DMS114 treated with DMSO at 0.1 percent for 48 hours (cell line): ENCODE results near the gene USH1G.
"Not testable (repeated sequence)": the region's sequence is repeated elsewhere in the genome, so short reads cannot be mapped to it uniquely, and the experiment has no call there.

Source experiments
- DNase-seq: peaks from one replicate; lab custom pipeline; 2025; ENCODE audit not compliant: unreplicated experiment; lab: John Stamatoyannopoulos, UW

Gene USH1G

GRCh38 chr17:74935585-74936469 lies 12.8 kb upstream of the USH1G start, which contains the start of gene OTOP3:
OTOP3 (plus strand) TSS chr17:74935898; CDS start chr17:74935922, 24 bp downstream.
- DNase-seq: no peak

DNA sequence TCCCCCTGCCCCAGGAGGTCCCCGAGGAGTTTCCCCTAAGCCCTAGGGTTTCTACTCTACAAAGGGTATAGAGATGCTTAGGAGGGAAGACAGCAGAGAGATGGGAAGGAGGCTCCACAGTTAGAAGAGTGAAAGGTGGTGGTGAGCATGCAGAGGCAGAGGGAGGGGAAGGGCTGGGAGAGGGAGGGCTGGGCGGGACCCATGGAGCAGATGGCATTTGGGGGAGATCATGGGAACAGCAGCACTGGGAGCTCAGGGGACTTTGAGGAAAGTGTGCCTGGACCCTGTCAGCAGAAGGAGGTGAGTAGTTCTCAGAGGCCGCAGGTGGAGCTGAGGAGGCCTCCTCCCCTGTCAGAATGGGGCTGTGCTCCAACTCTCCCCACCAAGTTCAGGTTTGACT lies 12.0 kb upstream of the USH1G start:
- DNase-seq: no peak

- DNase-seq: no peak
Measured at GRCh38 chr17:74930535-74931036, 7.5 kb upstream of the USH1G start.

DNA sequence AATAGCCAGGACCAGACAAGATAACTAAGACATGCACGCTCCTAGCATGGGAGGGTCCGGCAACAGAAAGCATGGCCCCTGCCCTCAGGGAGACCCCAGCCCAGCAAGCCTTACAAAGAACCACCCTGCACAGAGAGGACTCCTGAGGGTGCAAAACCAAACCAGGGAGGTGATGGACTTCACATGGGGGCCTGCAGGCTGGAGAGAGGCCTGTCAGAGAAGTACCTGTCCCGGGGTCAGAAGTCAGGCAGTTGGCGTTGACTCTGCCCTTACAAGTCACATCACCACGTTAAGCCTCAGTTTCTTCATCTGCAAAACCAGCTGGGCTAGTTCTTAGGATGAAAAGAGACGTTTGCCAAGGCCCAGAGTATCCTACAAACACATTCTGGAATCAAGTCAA lies 5.7 kb upstream of the USH1G start:
- DNase-seq: no peak

DNA sequence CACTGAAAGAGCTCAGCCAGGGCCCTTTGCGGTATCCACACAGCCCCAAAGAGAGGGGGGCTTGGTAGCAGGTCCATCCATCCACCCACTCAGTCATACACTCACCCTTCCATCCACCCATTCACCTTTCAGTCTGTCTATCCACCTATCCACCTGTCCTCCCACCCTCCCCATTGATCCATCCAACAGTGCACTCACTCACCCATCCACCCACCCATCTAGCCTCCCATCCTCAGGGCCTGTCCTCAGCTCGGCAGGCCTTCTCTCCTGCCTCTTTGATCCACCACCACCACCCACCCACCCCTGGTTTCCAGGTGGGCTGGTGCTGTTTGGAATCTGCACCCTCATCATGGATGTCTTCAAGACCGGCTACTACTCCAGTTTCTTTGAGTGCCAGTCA lies 2.2 kb upstream of the USH1G start:
- no peak for DNase-seq

DNA sequence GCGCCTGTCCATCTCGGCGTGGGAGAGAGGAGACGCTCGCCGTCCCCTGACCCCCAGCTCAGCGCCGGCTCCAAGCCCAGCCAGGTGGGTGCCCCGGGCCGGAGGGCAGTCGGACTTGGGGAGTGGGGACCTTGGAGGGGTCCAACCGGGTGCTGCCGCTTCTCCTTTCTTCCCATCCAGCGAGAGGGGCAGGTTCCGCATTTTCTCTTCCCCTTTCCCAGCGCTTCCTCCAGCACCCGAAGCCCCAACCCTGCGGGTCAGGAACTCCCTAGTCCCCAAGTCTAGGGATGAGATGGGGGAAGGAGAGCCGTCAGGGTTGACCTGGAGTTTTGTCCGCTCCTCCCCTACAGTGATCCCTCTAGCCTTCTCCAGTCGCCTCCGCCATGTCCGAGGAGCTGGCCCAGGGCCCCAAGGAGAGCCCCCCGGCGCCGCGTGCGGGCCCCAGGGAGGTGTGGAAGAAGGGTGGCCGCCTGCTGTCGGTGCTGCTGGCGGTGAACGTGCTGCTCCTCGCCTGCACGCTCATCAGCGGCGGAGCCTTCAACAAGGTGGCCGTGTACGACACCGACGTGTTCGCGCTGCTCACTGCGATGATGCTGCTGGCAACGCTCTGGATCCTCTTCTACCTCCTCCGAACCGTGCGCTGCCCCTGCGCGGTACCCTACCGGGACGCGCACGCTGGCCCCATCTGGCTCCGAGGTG lies 1.3 kb upstream of the USH1G start, which contains the start of gene OTOP2:
OTOP2 (plus strand) TSS at position 24 of the 699 bp plus-strand sequence; CDS start at position 384, 360 bp downstream.
- no peak for DNase-seq

- DNase-seq: no peak
Measured at GRCh38 chr17:74923538-74924249, 639 bp upstream of the USH1G start.

GRCh38 chr17:74922172-74922571 lies 883 bp downstream of the USH1G start:
- no peak for DNase-seq

DNA sequence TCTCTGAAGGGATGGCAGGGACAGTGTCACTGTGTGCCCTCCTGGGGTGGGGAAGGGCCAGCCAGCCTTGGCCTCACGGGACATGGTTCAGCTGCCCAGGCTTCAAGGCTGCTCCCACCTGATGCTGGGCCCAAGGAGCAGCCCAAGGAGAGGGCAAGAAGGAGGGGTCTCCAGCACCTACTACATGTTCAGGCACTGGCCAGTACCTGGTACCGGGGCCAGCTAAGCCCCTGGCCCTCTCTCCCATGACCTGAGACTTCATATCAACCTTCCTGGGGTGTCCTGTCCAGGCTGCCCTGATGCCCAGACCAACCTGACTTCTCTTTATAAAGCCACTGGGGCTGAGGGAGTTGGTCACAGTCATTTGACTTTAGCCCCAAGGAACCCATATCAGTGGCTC lies 1.3 kb downstream of the USH1G start:
- no peak for DNase-seq

- DNase-seq: no peak
Measured at GRCh38 chr17:74921026-74921681, 1.9 kb downstream of the USH1G start.

- no peak for DNase-seq
Measured at GRCh38 chr17:74920642-74921025, 2.4 kb downstream of the USH1G start.

- no peak for DNase-seq
Measured at GRCh38 chr17:74920306-74920620, 2.8 kb downstream of the USH1G start.

DNA sequence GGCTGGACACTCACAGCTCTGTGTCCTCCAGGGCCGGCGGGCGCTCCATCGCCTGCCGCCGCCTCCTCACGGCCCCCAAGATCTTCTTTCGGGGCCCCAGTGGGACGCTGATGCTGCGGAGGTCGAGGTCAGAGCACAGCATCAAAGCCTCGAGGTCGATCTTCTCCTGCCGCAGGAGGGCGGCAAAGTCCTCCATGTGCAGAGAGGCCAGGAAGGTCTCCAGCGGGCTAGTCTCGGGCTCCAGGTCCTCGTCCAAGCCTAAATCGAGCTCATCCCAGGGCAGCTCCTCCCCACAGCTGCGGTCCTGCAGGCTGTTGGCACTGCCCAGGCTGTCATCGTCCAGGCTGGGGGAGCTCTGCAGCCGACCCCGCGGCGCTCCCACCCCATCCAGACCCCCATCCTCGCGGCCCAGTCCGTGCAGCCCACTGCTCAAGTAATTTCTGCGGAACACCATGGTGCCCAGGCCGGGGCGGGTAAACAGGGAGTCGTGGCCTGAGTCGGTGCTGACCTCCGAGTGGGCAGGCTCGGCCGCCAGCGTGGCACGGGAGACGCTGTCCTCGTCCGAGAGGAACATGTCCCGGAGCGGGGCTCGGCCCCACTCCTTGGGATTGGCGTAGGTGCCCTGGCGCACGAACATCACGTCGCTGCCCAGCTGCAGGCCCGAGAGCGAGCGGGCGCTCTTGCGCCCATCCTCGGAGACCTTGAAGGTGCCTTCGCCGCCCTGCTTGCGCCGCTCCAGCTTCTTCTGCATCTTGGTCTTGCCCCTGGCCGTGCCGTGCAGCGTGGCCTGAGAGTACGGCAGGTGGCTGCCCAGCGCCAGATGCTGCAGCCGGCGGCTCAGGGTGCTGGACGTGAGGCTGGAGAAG lies 3.4 kb downstream of the USH1G start:
- DNase-seq: no peak

GRCh38 chr17:74918906-74919305 lies 4.1 kb downstream of the USH1G start:
- no peak for DNase-seq

DNA sequence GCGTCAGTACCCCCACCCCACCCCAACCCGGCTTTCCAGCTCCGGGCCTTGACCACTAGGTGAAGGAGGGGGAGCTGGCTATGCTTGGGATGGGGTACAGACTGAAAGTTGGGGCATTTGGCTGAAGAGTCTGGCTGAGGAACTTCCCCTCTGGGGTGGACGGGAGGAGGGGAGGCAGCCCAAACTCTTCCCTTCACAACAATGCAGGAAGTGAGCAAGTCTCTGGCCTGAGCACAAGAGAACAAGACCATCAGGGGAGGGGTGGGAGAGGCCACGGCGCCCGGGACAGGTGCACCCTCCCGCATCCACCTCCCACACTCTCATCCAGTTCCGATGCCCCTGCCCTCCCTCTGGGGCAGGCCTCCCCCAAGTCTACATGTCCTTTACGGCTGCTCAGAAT lies 5.6 kb downstream of the USH1G start:
- no peak for DNase-seq

GRCh38 chr17:74916851-74917199 lies 6.2 kb downstream of the USH1G start:
- DNase-seq: no peak

DNA sequence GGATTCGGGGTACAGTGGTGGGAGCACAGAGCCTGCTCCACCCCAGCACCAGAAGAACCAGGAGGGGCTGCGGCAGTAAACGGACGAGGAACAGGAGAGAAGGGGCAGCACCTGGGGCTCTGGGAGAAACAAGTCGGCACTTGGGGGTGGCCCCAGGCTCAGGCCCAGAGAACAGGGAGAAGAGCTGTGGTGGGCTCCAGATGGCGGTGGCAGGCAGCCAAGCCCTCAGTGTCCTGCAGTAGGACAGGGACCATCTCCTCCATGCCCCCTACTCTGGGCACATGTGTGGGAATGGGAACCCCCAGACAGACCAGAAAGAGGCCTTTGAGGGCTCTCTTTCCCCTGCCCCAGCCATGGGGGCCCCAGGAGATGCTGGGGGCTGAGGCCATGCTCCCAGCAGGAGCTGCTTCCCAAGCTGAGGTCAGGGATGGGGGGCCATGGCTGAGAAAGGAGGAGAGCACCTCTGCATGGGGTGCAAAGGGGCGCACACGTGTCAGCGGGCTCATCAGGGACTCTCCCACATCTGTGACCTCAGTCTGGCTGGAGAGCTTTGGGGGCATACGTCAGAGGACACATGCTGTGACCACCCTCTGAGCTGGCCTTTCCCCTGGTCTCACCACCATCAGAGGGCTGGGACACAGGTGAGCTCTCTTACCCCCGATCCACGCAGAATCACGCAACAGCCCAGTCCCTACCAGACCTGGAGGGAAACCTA lies 6.8 kb downstream of the USH1G start:
- DNase-seq: no peak

- DNase-seq: not testable (repeated sequence)
Measured at GRCh38 chr17:74911423-74911822, 11.6 kb downstream of the USH1G start.

GRCh38 chr17:74909097-74909496 lies 14.0 kb downstream of the USH1G start:
- not testable (repeated sequence) for DNase-seq
